ENCODE measurements around the gene ETHE1.
"Not testable (repeated sequence)": the region's sequence is repeated elsewhere in the genome, so short reads cannot be mapped to it uniquely, and the experiment has no call there.

Gene ETHE1

GRCh38 chr19:43523696-43524095 is 3.3 kb downstream of the ETHE1 start:
- H2BK15ac ChIP-seq (replicated peaks; ENCODE audit: low read depth); H3K36me3 ChIP-seq (ENCODE audit: control insufficient read depth, insufficient read depth, low read length); H3K4me3 ChIP-seq (ENCODE audit: low read length); H3K79me1 ChIP-seq (ENCODE audit: low read length); H2BK120ac ChIP-seq (ENCODE audit: low read depth, low read length); H3K18ac ChIP-seq (ENCODE audit: low read length); H2AK5ac ChIP-seq (ENCODE audit: low read length); H3K56ac ChIP-seq (ENCODE audit: low read length); H3K4ac ChIP-seq (ENCODE audit: low read depth, low read length); H3K4me2 ChIP-seq (ENCODE audit: low read length); H4K8ac ChIP-seq (ENCODE audit: low read depth, low read length); H4K5ac ChIP-seq (ENCODE audit: low read length); H2BK5ac ChIP-seq (ENCODE audit: low read length); DNase-seq; H3K27ac ChIP-seq (ENCODE audit: low read depth, low read length); H3K23ac ChIP-seq (ENCODE audit: low read length); H3K4me1 ChIP-seq (ENCODE audit: control insufficient read depth, low read depth, low read length); H3K27me3 ChIP-seq (ENCODE audit: insufficient read depth, low read length, poor library complexity); H3K9ac ChIP-seq (ENCODE audit: low read length); H3K79me2 ChIP-seq (ENCODE audit: control insufficient read depth, insufficient read depth, low read length): not testable (repeated sequence)
- WGBS (ENCODE audit: extremely low coverage, insufficient coverage, low lambda C conversion rate), result no CpG with 5 or more reads among the region's 8 CpGs

DNA sequence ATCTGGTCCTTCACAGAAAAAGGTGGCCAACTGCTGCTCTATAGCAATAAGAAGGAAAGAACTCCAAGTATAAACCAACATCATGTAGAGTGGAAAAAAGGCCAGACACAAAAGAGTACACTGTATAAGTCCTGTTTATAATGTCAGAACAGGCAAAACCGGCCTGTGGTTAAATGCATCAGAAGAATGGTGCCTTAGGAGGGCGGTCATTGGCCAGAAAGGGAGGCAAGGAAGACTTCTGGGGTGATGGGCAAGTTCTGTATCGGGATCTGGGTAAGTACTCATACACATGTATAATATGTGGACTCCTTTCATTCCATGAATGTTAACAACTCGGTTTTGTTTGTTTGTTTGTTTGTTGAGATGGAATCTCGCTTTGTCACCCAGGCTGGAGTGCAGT is 4.1 kb downstream of the ETHE1 start:
- H3K4ac ChIP-seq (ENCODE audit: low read depth, low read length), result no peak overlapping the region
- no peak overlapping the region for H3K23ac ChIP-seq (ENCODE audit: low read length)
- H2BK5ac ChIP-seq (ENCODE audit: low read length), result no peak overlapping the region
- no peak overlapping the region for H3K4me3 ChIP-seq (ENCODE audit: low read length)
- DNase-seq, result no peak
- H4K5ac ChIP-seq (ENCODE audit: low read length), result no peak overlapping the region
- no peak overlapping the region for H3K18ac ChIP-seq (ENCODE audit: low read length)
- H4K8ac ChIP-seq (ENCODE audit: low read depth, low read length), result no peak overlapping the region
- no peak overlapping the region for H3K4me2 ChIP-seq (ENCODE audit: low read length)
- no peak overlapping the region for H3K27ac ChIP-seq (ENCODE audit: low read depth, low read length)
- H3K4me1 ChIP-seq (ENCODE audit: control insufficient read depth, low read depth, low read length), result peaks cover 4% of the 10 kb centered on the region
- H3K27me3 ChIP-seq (ENCODE audit: insufficient read depth, low read length, poor library complexity), result peaks cover 7% of the 10 kb centered on the region
- H3K9ac ChIP-seq (ENCODE audit: low read length), result no peak overlapping the region
- no peak overlapping the region for H2AK5ac ChIP-seq (ENCODE audit: low read length)
- no peak overlapping the region for H2BK15ac ChIP-seq (replicated peaks; ENCODE audit: low read depth)
- H3K36me3 ChIP-seq (ENCODE audit: control insufficient read depth, insufficient read depth, low read length), result no peaks in the 10 kb centered on the region
- H3K56ac ChIP-seq (ENCODE audit: low read length), result no peak overlapping the region
- no peaks in the 10 kb centered on the region for H3K79me1 ChIP-seq (ENCODE audit: low read length)
- WGBS (ENCODE audit: extremely low coverage, insufficient coverage, low lambda C conversion rate), result no CpG with 5 or more reads among the region's 5 CpGs
- no peak overlapping the region for H2BK120ac ChIP-seq (ENCODE audit: low read depth, low read length)
- no peaks in the 10 kb centered on the region for H3K79me2 ChIP-seq (ENCODE audit: control insufficient read depth, insufficient read depth, low read length)

DNA sequence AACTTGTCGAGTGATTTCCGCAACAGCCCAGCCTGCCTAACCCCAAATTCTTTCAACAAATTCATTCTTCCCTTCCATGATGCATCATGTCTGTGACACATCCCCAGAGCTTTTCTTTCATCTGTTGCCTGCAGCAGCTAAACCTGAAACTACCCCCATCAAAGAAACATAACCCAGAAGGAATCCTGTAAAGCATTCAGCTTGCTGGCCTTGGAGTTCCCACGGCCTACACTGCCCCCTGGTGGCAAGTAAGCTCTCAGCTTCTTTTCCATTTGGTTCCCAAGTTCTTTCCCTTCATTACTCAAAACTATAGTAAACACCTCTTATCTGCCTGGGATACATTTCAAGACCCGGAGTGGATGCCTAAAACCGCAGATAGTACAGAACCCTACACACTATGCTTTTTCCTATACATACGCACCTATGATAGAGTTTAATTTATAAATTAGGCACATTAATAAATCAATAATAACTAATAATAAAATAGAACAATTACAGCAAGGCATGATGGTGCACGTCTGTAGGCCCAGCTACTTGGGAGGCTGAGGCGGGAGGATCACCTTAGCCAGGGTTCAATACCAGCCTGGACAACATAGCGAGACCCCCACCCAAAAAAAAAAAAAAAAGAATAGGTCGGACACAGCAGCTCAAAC is 7.4 kb downstream of the ETHE1 start:
- Histone ChIP-seq H3K79me1 (ENCODE audit: low read length) (no peaks in the 10 kb centered on the region), H3K18ac (ENCODE audit: low read length) (no peak overlapping the region), H3K27ac (ENCODE audit: low read depth, low read length) (no peak overlapping the region), H4K8ac (ENCODE audit: low read depth, low read length) (no peak overlapping the region), H3K27me3 (ENCODE audit: insufficient read depth, low read length, poor library complexity) (no peaks in the 10 kb centered on the region), H2BK5ac (ENCODE audit: low read length) (no peak overlapping the region), H3K4me1 (ENCODE audit: control insufficient read depth, low read depth, low read length) (no peaks in the 10 kb centered on the region), H2AK5ac (ENCODE audit: low read length) (no peak overlapping the region), H3K4me2 (ENCODE audit: low read length) (no peak overlapping the region), H3K23ac (ENCODE audit: low read length) (no peak overlapping the region), H2BK120ac (ENCODE audit: low read depth, low read length) (no peak overlapping the region), H4K5ac (ENCODE audit: low read length) (no peak overlapping the region), H2BK15ac (replicated peaks; ENCODE audit: low read depth) (no peak overlapping the region), H3K9ac (ENCODE audit: low read length) (no peak overlapping the region), H3K79me2 (ENCODE audit: control insufficient read depth, insufficient read depth, low read length) (no peaks in the 10 kb centered on the region), H3K36me3 (ENCODE audit: control insufficient read depth, insufficient read depth, low read length) (no peaks in the 10 kb centered on the region), H3K56ac (ENCODE audit: low read length) (no peak overlapping the region), H3K4me3 (ENCODE audit: low read length) (no peak overlapping the region), H3K4ac (ENCODE audit: low read depth, low read length) (no peak overlapping the region)
- DNase-seq, result peak; percentile 91
- no CpG with 5 or more reads among the region's 10 CpGs for WGBS (ENCODE audit: extremely low coverage, insufficient coverage, low lambda C conversion rate)

GRCh38 chr19:43518051-43518450 is 8.9 kb downstream of the ETHE1 start:
- no peak overlapping the region for H3K9ac ChIP-seq (ENCODE audit: low read length)
- H3K27me3 ChIP-seq (ENCODE audit: insufficient read depth, low read length, poor library complexity), result no peaks in the 10 kb centered on the region
- H3K36me3 ChIP-seq (ENCODE audit: control insufficient read depth, insufficient read depth, low read length), result no peaks in the 10 kb centered on the region
- DNase-seq, result no peak
- H2BK120ac ChIP-seq (ENCODE audit: low read depth, low read length), result no peak overlapping the region
- H3K4me3 ChIP-seq (ENCODE audit: low read length), result no peak overlapping the region
- no peak overlapping the region for H3K27ac ChIP-seq (ENCODE audit: low read depth, low read length)
- no peak overlapping the region for H2AK5ac ChIP-seq (ENCODE audit: low read length)
- no peaks in the 10 kb centered on the region for H3K79me2 ChIP-seq (ENCODE audit: control insufficient read depth, insufficient read depth, low read length)
- no peak overlapping the region for H4K8ac ChIP-seq (ENCODE audit: low read depth, low read length)
- H3K4ac ChIP-seq (ENCODE audit: low read depth, low read length), result no peak overlapping the region
- no peak overlapping the region for H3K23ac ChIP-seq (ENCODE audit: low read length)
- no CpG with 5 or more reads among the region's 4 CpGs for WGBS (ENCODE audit: extremely low coverage, insufficient coverage, low lambda C conversion rate)
- H3K56ac ChIP-seq (ENCODE audit: low read length), result no peak overlapping the region
- H3K18ac ChIP-seq (ENCODE audit: low read length), result no peak overlapping the region
- H3K79me1 ChIP-seq (ENCODE audit: low read length), result no peaks in the 10 kb centered on the region
- no peak overlapping the region for H3K4me2 ChIP-seq (ENCODE audit: low read length)
- no peak overlapping the region for H4K5ac ChIP-seq (ENCODE audit: low read length)
- H2BK5ac ChIP-seq (ENCODE audit: low read length), result no peak overlapping the region
- no peaks in the 10 kb centered on the region for H3K4me1 ChIP-seq (ENCODE audit: control insufficient read depth, low read depth, low read length)
- no peak overlapping the region for H2BK15ac ChIP-seq (replicated peaks; ENCODE audit: low read depth)

DNA sequence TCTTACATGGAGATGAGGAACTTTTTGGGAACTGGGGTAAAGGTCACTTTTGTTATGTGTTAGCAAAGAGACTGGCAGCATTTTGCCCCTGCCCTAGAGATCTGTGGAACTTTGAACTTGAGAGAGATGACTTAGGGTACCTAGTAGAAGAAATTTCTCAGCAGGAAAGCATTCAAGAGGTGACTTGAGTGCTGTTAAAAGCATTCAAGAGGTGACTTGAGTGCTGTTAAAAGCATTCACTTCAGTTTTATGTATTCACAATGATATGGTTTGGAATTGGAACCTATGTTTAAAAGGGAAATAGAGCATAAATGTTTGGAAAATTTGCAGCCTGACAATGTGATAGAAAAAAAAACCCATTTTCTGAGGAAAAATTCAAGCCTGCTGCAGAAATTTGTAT is 14.6 kb downstream of the ETHE1 start:
- not testable (repeated sequence) for H4K5ac ChIP-seq (ENCODE audit: low read length); H3K27ac ChIP-seq (ENCODE audit: low read depth, low read length); DNase-seq; H2AK5ac ChIP-seq (ENCODE audit: low read length); H4K8ac ChIP-seq (ENCODE audit: low read depth, low read length); H3K9ac ChIP-seq (ENCODE audit: low read length); H3K27me3 ChIP-seq (ENCODE audit: insufficient read depth, low read length, poor library complexity); H3K18ac ChIP-seq (ENCODE audit: low read length); H3K4me3 ChIP-seq (ENCODE audit: low read length); H3K56ac ChIP-seq (ENCODE audit: low read length); H3K79me1 ChIP-seq (ENCODE audit: low read length); H3K23ac ChIP-seq (ENCODE audit: low read length); H3K4ac ChIP-seq (ENCODE audit: low read depth, low read length); H3K36me3 ChIP-seq (ENCODE audit: control insufficient read depth, insufficient read depth, low read length); H3K79me2 ChIP-seq (ENCODE audit: control insufficient read depth, insufficient read depth, low read length); H2BK120ac ChIP-seq (ENCODE audit: low read depth, low read length); H3K4me1 ChIP-seq (ENCODE audit: control insufficient read depth, low read depth, low read length); H2BK15ac ChIP-seq (replicated peaks; ENCODE audit: low read depth); H3K4me2 ChIP-seq (ENCODE audit: low read length); H2BK5ac ChIP-seq (ENCODE audit: low read length)

GRCh38 chr19:43511324-43511723 is 15.7 kb downstream of the ETHE1 start:
- no peaks in the 10 kb centered on the region for H3K79me1 ChIP-seq (ENCODE audit: low read length)

More at GRCh38 chr19:43511324-43511723, 15.7 kb downstream of the ETHE1 start:
- no peaks in the 10 kb centered on the region for H3K36me3 ChIP-seq (ENCODE audit: control insufficient read depth, insufficient read depth, low read length)
- no peak overlapping the region for H2BK120ac ChIP-seq (ENCODE audit: low read depth, low read length)
- H2BK5ac ChIP-seq (ENCODE audit: low read length), result no peak overlapping the region
- H3K4me3 ChIP-seq (ENCODE audit: low read length), result no peak overlapping the region
- no peaks in the 10 kb centered on the region for H3K4me1 ChIP-seq (ENCODE audit: control insufficient read depth, low read depth, low read length)
- no peaks in the 10 kb centered on the region for H3K27me3 ChIP-seq (ENCODE audit: insufficient read depth, low read length, poor library complexity)
- H3K4me2 ChIP-seq (ENCODE audit: low read length), result no peak overlapping the region
- H4K8ac ChIP-seq (ENCODE audit: low read depth, low read length), result no peak overlapping the region
- H3K9ac ChIP-seq (ENCODE audit: low read length), result no peak overlapping the region
- H3K56ac ChIP-seq (ENCODE audit: low read length), result no peak overlapping the region
- H3K18ac ChIP-seq (ENCODE audit: low read length), result no peak overlapping the region
- no peak overlapping the region for H3K27ac ChIP-seq (ENCODE audit: low read depth, low read length)
- no peak overlapping the region for H4K5ac ChIP-seq (ENCODE audit: low read length)
- no peak for DNase-seq
- no peak overlapping the region for H2BK15ac ChIP-seq (replicated peaks; ENCODE audit: low read depth)
- no peak overlapping the region for H3K4ac ChIP-seq (ENCODE audit: low read depth, low read length)
- WGBS (ENCODE audit: extremely low coverage, insufficient coverage, low lambda C conversion rate), result no CpG with 5 or more reads among the region's 5 CpGs
- no peak overlapping the region for H3K23ac ChIP-seq (ENCODE audit: low read length)
- H2AK5ac ChIP-seq (ENCODE audit: low read length), result no peak overlapping the region
- no peaks in the 10 kb centered on the region for H3K79me2 ChIP-seq (ENCODE audit: control insufficient read depth, insufficient read depth, low read length)
